Activated effector memory CD4-positive, alpha-beta T cell treated with Interleukin-2 at 50 U/mL for 16 hours (primary cell): Measurements from ENCODE around the gene PTPRN.
A peak's percentile ranks its signal among the peaks of the same experiment; 100 is the strongest.
"Not testable (repeated sequence)": the region's sequence is repeated elsewhere in the genome, so short reads cannot be mapped to it uniquely, and the experiment has no call there.

Experiments used
- DNase-seq: peaks from one replicate; pipeline ENCODE4 v3.0.0-alpha.2; 2020

PTPRN gene

GRCh38 chr2:219309278-219309677 lies at the start of gene PTPRN:
Gene PTPRN (minus strand): TSS chr2:219309401. CDS start chr2:219309332, 69 bp downstream.
- no peak for DNase-seq

GRCh38 chr2:219358170-219359075 lies 49.2 kb upstream of the PTPRN start:
- DNase-seq, result no peak

GRCh38 chr2:219356834-219357233 lies 47.6 kb upstream of the PTPRN start:
- DNase-seq, result no peak

- no peak for DNase-seq
These were observed 45.4 kb upstream of the PTPRN start for GRCh38 chr2:219354582-219354981.

DNA sequence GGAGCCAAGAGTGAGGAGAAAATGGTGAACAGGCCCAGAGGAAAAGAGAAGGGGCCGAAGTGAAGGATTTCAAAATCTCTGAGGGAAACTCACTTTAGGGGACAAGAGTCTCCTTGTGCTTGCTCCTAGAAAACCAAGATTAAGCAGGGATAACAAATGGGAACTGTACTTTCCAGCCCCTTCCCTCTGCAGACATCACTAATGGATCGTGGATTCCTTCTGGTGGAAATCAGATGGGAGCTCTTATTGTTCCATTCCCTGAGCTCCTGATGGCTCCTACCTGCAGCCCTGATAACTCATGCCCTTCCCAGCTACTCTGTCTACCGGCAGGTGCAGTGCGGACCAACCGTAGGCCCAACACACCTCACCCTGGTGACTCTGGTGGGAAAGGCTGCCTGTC lies 43.9 kb upstream of the PTPRN start:
- no peak for DNase-seq

GRCh38 chr2:219352448-219353023 lies 43.3 kb upstream of the PTPRN start:
- DNase-seq, result peak; percentile 33

GRCh38 chr2:219350710-219351221 lies 41.6 kb upstream of the PTPRN start:
- no peak for DNase-seq

GRCh38 chr2:219350215-219350614 lies 41.0 kb upstream of the PTPRN start:
- DNase-seq, result no peak

DNA sequence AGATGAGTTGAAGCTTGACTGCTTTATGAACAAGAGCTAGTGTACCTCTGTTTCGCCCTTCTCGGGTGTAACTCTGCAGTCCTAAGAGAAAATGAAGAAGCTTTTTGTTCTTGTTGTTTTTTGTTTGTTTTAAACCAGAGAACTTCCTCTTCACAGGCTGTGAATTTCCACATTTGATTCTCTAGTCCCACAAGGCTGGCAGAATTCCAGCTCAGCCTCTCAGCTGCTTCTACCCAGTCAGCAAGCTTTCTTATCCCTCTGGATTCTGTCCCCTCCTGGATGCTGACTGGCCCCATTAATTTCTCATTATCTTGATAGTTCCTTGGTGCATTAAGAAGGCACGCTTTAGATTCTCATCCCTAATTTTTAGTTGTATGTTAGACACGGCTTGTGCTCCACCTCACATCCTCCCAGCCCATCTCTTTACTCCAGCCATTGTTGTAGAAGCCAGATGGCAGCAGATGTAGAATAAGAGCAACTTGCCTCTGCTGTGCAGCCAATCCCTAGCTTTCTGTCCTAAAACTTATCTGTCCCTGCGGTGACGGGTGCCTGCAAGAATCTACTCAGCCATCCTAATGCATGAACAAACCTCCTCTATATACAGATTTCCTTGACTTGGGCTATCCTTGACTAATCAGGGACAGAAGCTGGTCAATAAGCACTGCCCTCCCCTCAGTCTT lies 35.7 kb upstream of the PTPRN start:
- DNase-seq, result no peak

DNA sequence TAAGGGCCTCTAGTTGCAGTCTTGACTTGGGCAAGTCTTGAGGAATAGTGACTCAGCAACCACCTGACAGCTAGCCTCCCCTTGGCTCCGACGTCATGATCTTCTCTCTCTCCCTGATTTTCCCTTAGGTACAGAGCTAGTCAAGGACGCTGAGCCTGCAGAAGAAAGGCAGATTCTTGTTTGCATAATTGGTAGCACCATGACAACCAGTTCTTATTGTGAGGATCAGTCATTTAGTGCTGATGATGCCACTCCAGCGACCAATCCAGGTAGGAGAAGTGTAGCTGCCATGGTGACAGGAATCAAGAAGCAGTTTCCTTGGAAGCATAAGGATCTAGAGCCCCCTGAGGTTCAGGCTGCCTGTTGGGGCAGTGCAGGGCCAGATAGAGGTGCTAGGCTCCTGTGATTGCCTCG lies 26.2 kb upstream of the PTPRN start:
- DNase-seq, result no peak

GRCh38 chr2:219334076-219334475 lies 24.9 kb upstream of the PTPRN start:
- no peak for DNase-seq

GRCh38 chr2:219332542-219332941 lies 23.3 kb upstream of the PTPRN start, which contains the start of gene RESP18:
Gene RESP18 (minus strand): TSS chr2:219332744.
- DNase-seq, result no peak

- DNase-seq, result no peak
These were observed 22.5 kb upstream of the PTPRN start for GRCh38 chr2:219331560-219332213.

GRCh38 chr2:219327719-219328118 lies 18.5 kb upstream of the PTPRN start:
- DNase-seq, result no peak

DNA sequence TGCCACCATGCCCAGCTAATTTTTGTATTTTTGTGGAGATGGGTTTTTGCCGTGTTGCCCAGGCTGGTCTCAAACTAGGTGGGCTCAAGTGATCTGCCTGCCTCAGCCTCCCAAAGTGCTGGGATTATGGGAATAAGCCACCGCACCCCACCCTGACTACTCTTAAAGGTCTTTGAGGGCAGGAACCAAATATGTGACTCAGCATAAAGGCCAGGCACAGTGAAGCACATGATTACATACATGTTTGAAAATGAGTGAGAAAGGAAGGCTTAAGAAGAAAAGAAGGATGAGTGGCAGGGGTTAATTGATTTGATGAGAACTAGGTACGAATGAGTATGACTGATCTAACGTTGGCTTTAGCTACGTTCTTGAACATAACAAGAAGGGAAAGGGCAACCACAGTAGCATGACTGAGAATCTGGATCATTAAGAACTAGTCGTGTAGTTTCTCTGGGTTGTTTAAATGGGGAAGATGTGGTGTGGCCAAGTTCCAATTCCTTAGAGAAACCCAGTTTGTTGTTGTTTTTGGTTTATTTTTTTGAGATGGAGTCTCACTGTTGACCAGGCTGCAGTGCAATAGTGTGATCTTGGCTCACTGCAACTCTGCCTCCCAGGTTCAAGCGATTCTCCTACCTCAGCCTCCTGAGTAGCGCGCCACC lies 16.6 kb upstream of the PTPRN start:
- DNase-seq, result no peak

DNA sequence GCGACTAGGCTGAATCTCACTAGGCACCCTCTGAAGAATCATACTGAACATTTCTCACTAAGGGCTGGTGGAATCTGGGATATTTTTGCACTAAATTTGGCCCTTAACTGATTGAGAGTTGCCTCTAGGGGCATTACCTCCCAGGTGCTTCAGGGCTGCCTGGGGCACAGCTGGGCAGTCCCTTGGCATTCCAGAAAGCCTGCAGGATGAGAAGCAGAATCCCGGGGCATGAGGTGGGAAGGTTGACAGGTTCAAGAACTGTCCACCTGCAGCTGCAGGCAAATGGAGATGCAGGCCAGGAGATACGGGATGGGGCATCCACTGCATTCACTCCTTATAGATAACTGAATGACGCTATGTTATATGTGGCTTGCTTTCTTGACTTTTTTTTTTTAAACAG lies 15.9 kb upstream of the PTPRN start:
- DNase-seq, result no peak

DNA sequence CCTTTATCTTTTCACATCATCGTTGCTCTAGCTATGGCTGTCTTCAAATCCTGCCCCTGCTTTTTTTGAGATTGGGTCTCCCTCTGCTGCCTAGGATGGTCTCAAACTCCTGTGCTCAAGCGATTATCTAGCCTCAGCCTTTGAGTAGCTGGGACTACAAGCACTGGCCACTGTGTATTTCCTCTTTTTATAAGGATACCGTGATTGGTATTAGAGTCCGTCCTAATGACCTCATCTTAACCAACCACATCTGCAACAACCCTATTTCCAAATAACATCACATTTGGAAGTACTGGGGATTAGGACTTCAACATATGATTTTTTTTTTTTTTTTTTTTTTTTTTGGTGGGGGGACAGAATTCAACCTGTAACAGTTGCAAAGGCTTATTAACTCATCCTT lies 14.2 kb upstream of the PTPRN start:
- DNase-seq, result no peak

DNA sequence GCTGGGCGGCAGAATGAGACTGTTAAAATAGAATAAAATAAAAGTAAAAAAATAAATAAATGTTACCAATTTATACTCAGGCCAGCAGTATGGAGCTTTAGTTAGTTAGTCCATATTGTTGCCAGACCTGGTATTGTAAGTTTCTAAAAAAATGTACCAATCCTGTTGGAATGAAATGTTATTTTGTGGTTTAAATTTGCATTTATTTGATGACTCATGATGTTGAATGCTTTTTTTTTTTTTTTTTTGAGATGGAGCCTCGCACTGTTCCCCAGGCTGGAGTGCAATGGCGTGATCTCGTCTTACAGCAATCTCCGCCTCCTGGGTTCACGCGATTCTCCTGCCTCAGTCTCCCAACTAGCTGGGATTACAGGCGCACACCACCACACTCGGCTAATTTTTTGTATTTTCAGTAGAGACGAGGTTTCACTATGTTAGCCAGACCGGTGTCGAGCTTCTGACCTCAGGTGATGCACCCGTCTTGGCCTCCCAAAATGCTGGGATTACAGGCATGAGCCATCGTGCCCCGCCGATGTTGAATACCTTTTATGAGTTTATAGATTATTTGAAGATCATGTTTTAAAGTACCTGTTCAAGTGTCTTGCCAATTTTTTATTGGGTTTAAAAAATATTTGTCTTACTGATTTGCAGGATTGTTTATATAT lies 5.7 kb upstream of the PTPRN start:
- no peak for DNase-seq

DNA sequence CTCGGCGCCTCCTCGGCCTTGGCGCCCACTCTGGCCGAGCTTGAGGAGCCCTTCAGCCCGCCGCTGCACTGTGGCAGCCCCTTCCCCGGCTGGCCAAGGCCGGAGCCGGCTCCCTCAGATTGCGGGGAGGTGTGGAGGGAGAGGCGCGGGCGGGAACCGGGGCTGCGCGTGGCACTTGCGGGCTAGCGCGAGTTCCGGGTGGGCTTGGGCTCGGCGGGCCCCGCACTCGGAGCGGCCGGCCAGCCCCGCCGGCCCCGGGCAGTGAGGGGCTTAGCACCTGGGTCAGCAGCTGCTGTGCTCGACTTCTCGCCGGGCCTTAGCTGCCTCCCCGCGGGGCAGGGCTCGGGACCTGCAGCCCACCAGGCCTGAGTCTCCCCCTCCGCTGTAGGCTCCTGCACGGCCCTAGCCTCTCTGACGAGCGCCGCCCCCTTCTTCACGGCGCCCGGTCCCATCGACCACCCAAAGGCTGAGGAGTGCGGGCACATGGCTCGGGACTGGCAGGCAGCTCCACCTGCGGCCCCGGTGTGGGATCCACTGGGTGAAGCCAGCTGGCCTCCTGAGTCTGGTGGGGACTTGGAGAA lies 3.6 kb upstream of the PTPRN start:
- not testable (repeated sequence) for DNase-seq

- peak; percentile 46 for DNase-seq
These were observed 779 bp downstream of the PTPRN start for GRCh38 chr2:219308142-219309101.
